HG03280 (cell line): ENCODE results near the gene LRRTM4.
"Not testable (repeated sequence)": the region's sequence is repeated elsewhere in the genome, so short reads cannot be mapped to it uniquely, and the experiment has no call there.

ENCODE experiments used
- ATAC-seq: cut with Tn5 transposase; IDR thresholded peaks from one replicate; pipeline ENCODE4 v1.9.1; 2021; ENCODE audit warnings: mild to moderate bottlenecking, moderate library complexity; ENCODE audit not compliant: unreplicated experiment

LRRTM4 gene

DNA sequence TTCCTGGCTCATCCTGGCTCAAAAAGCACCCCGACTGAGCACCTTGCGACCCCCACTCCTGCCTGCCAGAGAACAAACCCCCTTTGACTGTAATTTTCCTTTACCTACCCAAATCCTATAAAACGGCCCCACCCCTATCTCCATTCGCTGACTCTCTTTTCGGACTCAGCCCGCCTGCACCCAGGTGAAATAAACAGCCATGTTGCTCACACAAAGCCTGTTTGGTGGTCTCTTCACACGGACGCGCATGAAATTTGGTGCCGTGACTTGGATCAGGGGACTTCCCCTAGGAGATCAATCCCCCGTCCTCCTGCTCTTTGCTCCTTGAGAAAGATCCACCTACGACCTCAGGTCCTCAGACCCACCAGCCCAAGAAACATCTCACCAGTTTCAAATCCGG, 433.8 kb downstream of the LRRTM4 start:
- not testable (repeated sequence) for ATAC-seq

DNA sequence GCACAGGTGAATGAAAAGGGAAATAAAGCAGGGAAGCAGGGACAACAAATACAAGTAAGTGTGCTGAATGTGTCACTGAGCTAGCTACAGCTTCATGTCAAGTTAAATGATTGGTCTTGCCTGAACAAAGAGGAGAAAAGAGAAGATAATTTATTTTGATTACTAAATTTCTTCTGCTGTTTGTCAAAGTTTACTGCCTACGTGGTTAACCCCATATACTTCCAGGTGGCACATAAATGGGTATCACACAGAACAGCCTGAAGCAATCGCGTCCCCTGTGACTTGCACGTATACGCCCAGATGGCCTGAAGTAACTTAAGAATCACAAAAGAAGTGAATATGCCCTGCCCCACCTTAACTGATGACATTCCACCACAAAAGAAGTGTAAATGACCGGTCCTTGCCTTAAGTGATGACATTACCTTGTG, 434.2 kb downstream of the LRRTM4 start:
- no peak for ATAC-seq

- no peak for ATAC-seq
Measured at GRCh38 chr2:77086478-77086877, 435.7 kb downstream of the LRRTM4 start.

GRCh38 chr2:77086051-77086450, 436.1 kb downstream of the LRRTM4 start:
- ATAC-seq, result no peak

GRCh38 chr2:77085561-77085960, 436.6 kb downstream of the LRRTM4 start:
- no peak for ATAC-seq

- ATAC-seq, result no peak
Measured at GRCh38 chr2:77081597-77081996, 440.6 kb downstream of the LRRTM4 start.

DNA sequence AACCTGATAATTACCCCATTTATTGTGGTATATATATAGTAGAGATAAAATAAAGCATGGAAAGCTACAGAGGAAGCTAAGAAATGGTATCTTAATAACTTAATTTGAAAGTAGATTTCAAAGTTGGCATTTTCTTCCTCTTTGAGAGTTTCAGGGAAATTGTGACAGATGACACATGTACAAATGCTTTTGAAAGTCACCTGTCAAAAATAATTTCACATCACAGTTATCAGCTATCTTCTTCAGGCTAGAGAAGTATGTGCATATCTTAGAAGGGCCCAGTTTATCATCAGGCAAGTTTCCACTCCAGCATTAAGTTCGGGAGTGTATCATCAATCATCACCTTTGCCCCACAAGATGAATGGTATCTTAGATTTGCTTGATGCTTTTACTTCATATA, 457.9 kb downstream of the LRRTM4 start:
- no peak for ATAC-seq

GRCh38 chr2:77054938-77055337, 467.2 kb downstream of the LRRTM4 start:
- no peak for ATAC-seq

DNA sequence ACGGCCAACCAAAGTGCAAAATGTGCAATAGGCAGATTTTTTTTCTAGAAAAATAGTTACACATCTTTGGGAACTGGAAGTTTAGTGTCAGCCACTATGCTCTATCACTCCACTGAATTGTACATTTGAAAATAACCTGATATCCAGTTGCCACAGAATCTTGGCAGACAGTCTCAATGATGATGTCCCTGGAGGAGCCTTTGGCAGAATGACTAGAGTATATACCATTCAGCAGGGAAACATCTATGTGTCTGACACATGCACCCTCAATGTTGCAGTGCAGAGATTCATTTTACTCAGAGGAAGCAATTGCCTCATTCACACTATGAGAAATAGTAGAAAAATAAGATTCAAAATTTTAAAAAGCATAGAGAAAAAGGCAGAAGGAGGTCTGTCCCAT, 475.8 kb downstream of the LRRTM4 start:
- ATAC-seq, result no peak

GRCh38 chr2:77045456-77045855, 476.7 kb downstream of the LRRTM4 start:
- not testable (repeated sequence) for ATAC-seq

DNA sequence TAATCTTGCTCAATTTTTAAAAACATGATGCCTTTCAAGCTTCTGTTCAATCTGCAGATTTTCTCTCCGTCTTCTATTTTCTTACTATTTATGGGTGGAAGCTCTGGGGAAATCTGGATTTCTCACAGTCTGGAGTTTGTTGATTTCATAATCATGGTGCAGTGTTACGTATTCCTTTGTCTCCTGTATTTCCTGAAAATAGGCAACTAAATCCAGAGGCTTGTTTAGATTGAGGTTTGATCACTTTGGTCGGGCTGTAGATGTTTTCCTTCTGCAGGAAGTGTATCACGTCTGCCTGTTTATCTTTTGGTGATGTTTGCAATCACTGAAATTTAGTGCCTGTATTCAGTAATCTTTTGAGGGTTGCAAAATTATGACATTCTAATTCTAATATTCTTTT, 487.7 kb downstream of the LRRTM4 start:
- ATAC-seq, result no peak

DNA sequence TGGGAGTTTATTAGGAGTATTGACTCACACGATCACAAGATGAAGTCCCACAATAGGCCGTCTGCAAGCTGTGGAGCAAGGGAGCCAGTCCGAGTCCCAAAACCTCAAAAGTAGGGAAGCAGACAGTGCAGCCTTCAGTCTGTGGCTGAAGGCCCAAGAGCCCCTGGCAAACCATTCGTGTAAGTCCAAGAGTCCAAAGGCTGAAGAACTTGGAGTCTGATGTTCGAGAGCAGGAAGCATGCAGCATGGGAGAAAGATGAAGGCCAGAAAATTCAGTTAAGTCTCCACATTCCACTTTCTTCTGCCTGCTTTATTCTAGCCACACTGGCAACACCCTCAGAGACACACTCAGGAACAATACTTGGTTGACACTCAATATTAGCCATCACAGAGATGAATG, 492.9 kb downstream of the LRRTM4 start:
- not testable (repeated sequence) for ATAC-seq

DNA sequence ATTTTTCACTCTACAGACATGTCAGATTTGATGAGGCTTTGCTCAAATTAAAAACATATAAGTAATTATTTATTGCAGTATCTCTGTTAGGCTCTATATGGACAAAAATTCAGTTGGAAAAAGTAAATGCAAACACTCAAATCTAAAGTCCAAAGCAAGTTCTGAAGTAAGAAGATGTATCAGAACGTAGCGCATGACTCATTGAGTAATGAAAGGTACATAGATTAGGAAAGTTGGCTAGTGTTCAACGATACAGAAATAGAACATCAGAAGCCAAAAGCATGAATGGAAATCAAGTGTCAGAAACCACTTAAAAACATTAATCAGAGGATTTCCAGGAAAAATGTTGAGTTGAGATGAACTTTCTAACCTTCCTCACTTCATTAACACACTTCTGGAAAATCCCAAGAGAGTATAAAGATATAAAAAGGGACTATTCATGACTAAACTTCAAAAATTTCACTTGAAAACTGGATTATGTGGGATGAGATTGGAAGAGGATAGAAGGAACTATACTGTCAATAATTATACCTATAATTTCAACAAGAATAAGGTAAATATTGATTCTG, 494.1 kb downstream of the LRRTM4 start:
- no peak for ATAC-seq

- ATAC-seq, result no peak
Measured at GRCh38 chr2:77025714-77026113, 496.5 kb downstream of the LRRTM4 start.

GRCh38 chr2:77021161-77021560, 501.0 kb downstream of the LRRTM4 start:
- no peak for ATAC-seq

DNA sequence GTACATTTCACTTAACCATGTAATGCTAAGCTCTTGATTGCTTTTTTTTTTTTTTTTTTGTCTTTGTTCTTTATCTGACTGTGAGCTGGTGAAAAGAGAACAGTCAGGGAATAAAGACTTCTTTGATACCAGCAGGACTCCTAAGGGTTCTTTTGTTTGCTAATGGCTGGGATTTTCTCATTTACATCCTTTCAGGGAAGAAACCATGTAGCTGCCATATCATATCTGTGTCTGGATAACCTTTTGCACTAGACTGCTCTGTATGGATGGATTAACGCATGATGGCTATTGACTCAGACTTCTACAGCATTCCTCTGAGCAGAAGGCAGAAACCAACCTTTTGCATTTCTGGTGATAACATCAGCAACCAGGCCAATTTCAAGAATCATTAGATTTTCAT, 504.0 kb downstream of the LRRTM4 start:
- no peak for ATAC-seq

DNA sequence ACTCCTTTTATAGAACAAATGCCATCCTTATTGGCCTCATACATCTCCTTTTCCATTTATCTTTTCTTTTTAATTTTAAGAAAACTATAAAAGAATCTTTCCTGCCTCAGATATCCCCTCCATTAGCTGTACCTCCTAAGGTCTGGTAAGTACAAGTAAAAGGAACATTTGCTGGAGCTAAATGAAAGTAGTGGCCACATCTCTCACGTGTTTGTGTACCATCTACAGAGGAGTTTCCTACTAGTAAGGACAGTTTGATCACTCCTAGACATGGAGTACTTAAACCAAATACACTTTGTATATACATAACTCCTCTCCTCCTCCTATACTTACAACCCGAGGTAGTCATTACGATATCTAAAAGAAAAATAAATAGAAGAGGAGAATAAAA, 504.8 kb downstream of the LRRTM4 start:
- no peak for ATAC-seq

DNA sequence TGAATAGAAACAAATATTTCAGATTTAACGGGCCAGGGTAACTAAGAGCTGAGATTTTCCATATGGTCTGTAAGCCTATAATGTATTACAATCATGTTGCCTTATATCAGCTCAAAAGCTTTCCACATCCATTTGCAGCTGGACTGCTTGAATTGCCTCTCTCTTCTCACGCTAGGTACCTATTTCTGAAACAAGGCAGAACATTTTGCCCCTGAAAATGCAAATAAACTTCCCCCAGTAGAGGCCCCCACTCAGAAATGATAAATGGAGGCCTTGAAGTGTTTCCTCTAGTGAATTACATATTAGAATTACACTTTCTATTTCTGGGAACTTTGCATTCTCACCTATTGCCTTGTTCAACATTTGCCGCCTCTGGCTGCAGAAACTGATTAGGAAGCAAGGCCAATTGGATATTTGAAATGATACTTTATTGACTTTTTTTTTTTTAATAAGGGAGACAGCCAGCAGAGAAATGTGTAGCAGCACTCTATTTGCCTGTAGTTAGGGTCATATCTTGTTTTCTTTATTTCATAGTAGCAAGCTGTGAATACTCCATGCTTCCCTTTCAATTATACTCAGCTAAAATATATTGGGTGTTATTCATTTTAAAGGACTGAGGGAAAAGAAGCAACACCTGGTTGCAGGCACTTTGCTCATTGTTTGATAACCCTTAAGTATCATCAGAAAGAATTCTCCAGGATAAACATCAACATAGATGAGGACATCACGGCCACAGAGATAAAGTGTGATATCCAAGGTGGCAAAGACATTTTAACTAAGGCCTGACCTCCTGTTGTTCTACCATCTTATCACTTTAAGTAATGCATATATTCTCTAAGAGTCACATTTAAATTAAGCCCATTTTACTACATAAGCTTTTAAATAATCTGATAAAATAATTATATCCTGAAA, 505.5 kb downstream of the LRRTM4 start:
- ATAC-seq, result no peak

- no peak for ATAC-seq
Measured at GRCh38 chr2:77013953-77014352, 508.2 kb downstream of the LRRTM4 start.

DNA sequence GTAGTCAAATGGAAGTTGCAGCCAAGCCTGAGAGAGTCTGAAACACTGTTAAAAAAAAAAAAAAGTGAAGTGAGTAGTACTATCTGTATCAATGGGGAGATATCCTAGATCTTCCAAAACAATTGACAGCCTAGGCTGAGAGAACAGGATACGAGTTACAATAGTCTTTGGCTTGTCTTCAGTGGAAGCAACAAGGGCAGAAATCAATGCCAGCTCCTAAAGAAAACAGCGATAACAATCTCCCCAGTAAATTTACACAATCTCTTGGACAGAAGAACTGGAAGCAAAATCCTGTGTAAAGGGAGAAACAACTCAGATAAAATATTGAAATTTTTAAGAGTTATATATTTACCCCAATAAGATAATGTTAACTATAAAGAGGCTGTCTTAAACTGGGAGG, 508.7 kb downstream of the LRRTM4 start:
- no peak for ATAC-seq

GRCh38 chr2:77009307-77009706, 512.9 kb downstream of the LRRTM4 start:
- ATAC-seq, result no peak

DNA sequence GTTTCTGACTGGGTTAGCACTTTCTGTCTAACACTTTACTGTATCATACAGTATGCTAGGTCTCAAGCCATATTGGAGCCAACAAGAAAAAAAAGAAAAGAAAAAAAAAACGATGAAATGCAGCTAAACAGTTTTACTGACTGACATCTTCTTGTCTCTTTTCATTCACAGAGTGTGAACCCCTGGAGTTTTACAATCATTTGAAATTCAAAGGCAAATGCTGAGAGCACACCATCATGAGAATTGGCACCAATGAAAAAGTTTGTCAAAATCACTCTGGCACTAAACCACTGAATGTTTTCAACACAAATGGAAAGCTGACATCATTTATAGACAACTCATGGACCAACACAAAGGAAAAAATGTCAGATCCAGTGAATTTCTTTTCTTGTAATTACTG, 513.3 kb downstream of the LRRTM4 start:
- ATAC-seq, result no peak
